Keratinocyte (primary cell): ENCODE results near the gene PLCL1. TPM values are rescaled to one million over a fixed set of nuclear protein-coding genes. Genes with fewer than 3 reads are reported as not detected.

Source experiments
- DNase-seq: peaks from one replicate; pipeline ENCODE4 v3.0.0-alpha.2; 2011; ENCODE audit warnings: low read depth, missing footprints, low spot score
- FAIRE-seq: peaks from 2 replicates; lab custom pipeline; 2011; peaks lifted over from hg19 to GRCh38; lab: Jason Lieb, UNC
- H2AFZ ChIP-seq: 2 replicates; pipeline ENCODE4 v1.6.0; 2012; ENCODE audit warnings: low read length, control low read depth, inconsistent platforms; ENCODE audit not compliant: control insufficient read depth
- H3K27ac ChIP-seq: 2 replicates; pipeline ENCODE4 v1.5.1; 2011; ENCODE audit warnings: low read length; ENCODE audit not compliant: control insufficient read depth, insufficient read depth
- H3K27me3 ChIP-seq: 3 replicates; pipeline ENCODE4 v1.6.0; 2011; ENCODE audit warnings: low read length; ENCODE audit not compliant: control insufficient read depth, insufficient read depth; ENCODE audit errors: extremely low read depth
- H3K36me3 ChIP-seq, 2 experiments: 2 replicates in 1 of 2; 3 replicates in 1 of 2; pipeline ENCODE4 v1.5.1; 2011; ENCODE audit warnings: low read length in 2 of 2, mild to moderate bottlenecking in 1 of 2; ENCODE audit not compliant: control insufficient read depth in 2 of 2, insufficient read depth in 2 of 2; ENCODE audit errors: extremely low read depth in 1 of 2
- H3K4me1 ChIP-seq: 3 replicates; pipeline ENCODE4 v1.5.1; 2011; ENCODE audit warnings: low read length; ENCODE audit not compliant: control insufficient read depth, insufficient read depth; ENCODE audit errors: extremely low read depth
- H3K4me2 ChIP-seq: 3 replicates; pipeline ENCODE4 v1.6.0; 2011; ENCODE audit warnings: low read depth, low read length; ENCODE audit not compliant: control insufficient read depth, insufficient read depth; ENCODE audit errors: extremely low read depth
- H3K4me3 ChIP-seq, 3 experiments: fragments of 200-600 bp in 1 of 3; sonication (generic) in 1 of 3; 2 replicates in 2 of 3; 3 replicates in 1 of 3; pipeline ENCODE4 v1.5.1; 2011 to 2016; ENCODE audit warnings: low read length in 3 of 3, mild to moderate bottlenecking in 3 of 3, control low read depth in 2 of 3, inconsistent platforms in 1 of 3, low read depth in 1 of 3, mixed read lengths in 1 of 3, mixed run types in 1 of 3, moderate library complexity in 1 of 3; ENCODE audit not compliant: control insufficient read depth in 2 of 3, insufficient read depth in 2 of 3; ENCODE audit errors: extremely low read depth in 1 of 3
- H3K79me2 ChIP-seq: 2 replicates; pipeline ENCODE4 v1.6.0; 2012; ENCODE audit warnings: low read length; ENCODE audit not compliant: control insufficient read depth, insufficient read depth
- H3K9ac ChIP-seq: 3 replicates; pipeline ENCODE4 v1.6.0; 2011; ENCODE audit warnings: low read length; ENCODE audit not compliant: control insufficient read depth, insufficient read depth; ENCODE audit errors: extremely low read depth
- H3K9me1 ChIP-seq: 3 replicates; pipeline ENCODE4 v1.6.0; 2011; ENCODE audit warnings: low read length; ENCODE audit not compliant: control insufficient read depth, insufficient read depth; ENCODE audit errors: extremely low read depth
- H3K9me3 ChIP-seq: 2 replicates; pipeline ENCODE4 v1.5.1; 2012; ENCODE audit warnings: low read depth, low read length; ENCODE audit not compliant: control insufficient read depth
- H4K20me1 ChIP-seq: 3 replicates; pipeline ENCODE4 v1.6.0; 2011; ENCODE audit warnings: low read length; ENCODE audit not compliant: control insufficient read depth, insufficient read depth; ENCODE audit errors: extremely low read depth
- CTCF ChIP-seq, 3 experiments: IDR thresholded peaks in 1 of 3; conservative IDR thresholded peaks in 1 of 3; optimal IDR thresholded peaks in 1 of 3; 2 replicates in 2 of 3; 3 replicates in 1 of 3; pipeline versions ENCODE3 to v1.5.1; 2011; ENCODE audit warnings: low read length in 3 of 3, mild to moderate bottlenecking in 3 of 3, moderate library complexity in 2 of 3, control low read depth in 1 of 3, inconsistent platforms in 1 of 3; ENCODE audit not compliant: insufficient read depth in 2 of 3; ENCODE audit errors: extremely low read depth in 1 of 3
- EZH2 ChIP-seq: IDR thresholded peaks from one replicate; pipeline ENCODE4 v1.6.1; 2012; ENCODE audit warnings: inconsistent platforms, mild to moderate bottlenecking, low read length, moderate library complexity
- dilution Hi-C: fragments of 300-500 bp; cut with MboI; formaldehyde crosslinking; loops from one replicate; pipeline ENCODE4 v1.7.0; 2020; ENCODE audit warnings: low sequenced_read_pairs; ENCODE audit not compliant: extremely low pct_ligation_motif_present
- polyA plus RNA-seq, 5 experiments: library from polyadenylated mRNA; depleted of rRNA in 3 of 5; stranded (reverse) in 3 of 5; stranded (forward) in 1 of 5; unstranded in 1 of 5; fragments of >200 nt; gene quantifications; 1 replicate in 1 of 5; 2 replicates in 3 of 5; 3 replicates in 1 of 5; pipeline versions ENCODE4 v1.2.1 to v1.2.3, GENCODE V29; 2011 to 2012; ENCODE audit warnings: missing spikeins in 2 of 5, low read depth in 1 of 5, low replicate concordance in 1 of 5

Gene PLCL1
- polyA plus RNA-seq, 1 donor (not counting 4 experiments of a cell fraction or from before 2014, with no cell fraction given) = 0.01 TPM

DNA sequence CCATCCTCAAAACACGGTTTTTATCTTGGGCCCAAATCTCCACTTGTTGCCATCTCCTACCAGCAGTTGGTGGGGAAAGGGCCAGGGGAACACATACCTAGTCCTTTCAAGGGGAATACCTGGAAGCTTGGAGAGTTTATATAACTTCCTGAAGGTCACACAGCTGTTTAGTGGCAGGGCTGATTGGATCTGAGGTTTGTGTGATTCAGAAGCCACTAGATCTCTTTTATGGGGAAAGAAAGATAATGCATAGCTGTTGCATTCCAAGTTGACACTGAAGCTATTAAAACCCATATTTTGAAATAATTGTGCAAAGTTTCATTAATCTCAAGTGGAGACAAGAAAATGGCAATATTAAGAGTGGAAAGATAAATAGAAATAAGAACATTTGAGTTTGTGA lies 134.2 kb downstream of the PLCL1 start:
- DNase-seq (no peak), FAIRE-seq (no peak)
- dilution Hi-C loops = no loop called here
- Histone ChIP-seq H3K9me3 (no peaks in the 10 kb centered on the region), H3K27me3 (no peaks in the 10 kb centered on the region), H3K4me2 (no peak overlapping the region), H3K36me3 (no peaks in the 10 kb centered on the region), H3K79me2 (no peaks in the 10 kb centered on the region), H3K4me1 (no peaks in the 10 kb centered on the region), H4K20me1 (no peaks in the 10 kb centered on the region), H3K9me1 (no peaks in the 10 kb centered on the region), H3K27ac (no peak overlapping the region), H3K4me3 (no peak overlapping the region), H3K9ac (no peak overlapping the region), H2AFZ (no peak overlapping the region)
- TF ChIP-seq EZH2 (no peak), CTCF (optimal IDR thresholded peaks at IDR 0.05 in 1 of 3, IDR thresholded peaks at IDR 0.05 in 1 of 3, conservative IDR thresholded peaks at IDR 0.05 in 1 of 3; ENCODE audit: extremely low read depth in 1 of 3, insufficient read depth in 2 of 3, low read length in 3 of 3) (no peak)

DNA sequence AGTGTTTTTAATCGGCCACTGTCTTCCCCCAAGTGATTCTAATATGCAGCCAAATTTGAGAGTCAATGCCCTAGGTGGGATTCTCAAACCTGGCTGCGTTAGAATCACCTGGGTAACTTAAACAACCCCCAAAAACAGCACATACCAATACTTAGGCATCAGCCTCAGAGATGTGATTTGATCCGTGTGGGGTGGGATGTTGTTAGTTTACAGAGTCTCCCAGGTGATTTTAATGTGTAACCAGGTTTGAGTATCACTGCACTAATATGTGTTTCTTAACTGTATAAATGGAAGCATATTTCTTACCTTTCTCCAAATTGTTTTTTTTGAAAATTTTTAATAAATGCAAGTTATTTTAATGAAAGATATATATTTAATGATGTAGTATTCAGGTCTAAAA lies 135.4 kb downstream of the PLCL1 start:
- H3K9me1 ChIP-seq = no peaks in the 10 kb centered on the region

More for the DNA sequence above, 135.4 kb downstream of the PLCL1 start:
- no peak overlapping the region for H3K27ac ChIP-seq
- FAIRE-seq = no peak
- no peaks in the 10 kb centered on the region for H3K9me3 ChIP-seq
- DNase-seq = no peak
- TF ChIP-seq EZH2 (no peak), CTCF (optimal IDR thresholded peaks at IDR 0.05 in 1 of 3, IDR thresholded peaks at IDR 0.05 in 1 of 3, conservative IDR thresholded peaks at IDR 0.05 in 1 of 3; ENCODE audit: extremely low read depth in 1 of 3, insufficient read depth in 2 of 3, low read length in 3 of 3) (no peak)
- H3K4me2 ChIP-seq = no peak overlapping the region
- no peaks in the 10 kb centered on the region for H3K36me3 ChIP-seq
- no peak overlapping the region for H3K4me3 ChIP-seq
- H3K4me1 ChIP-seq = no peaks in the 10 kb centered on the region
- H2AFZ ChIP-seq = no peak overlapping the region
- H3K9ac ChIP-seq = no peak overlapping the region
- dilution Hi-C loops = no loop called here
- no peaks in the 10 kb centered on the region for H3K79me2 ChIP-seq
- no peaks in the 10 kb centered on the region for H4K20me1 ChIP-seq
- H3K27me3 ChIP-seq = no peaks in the 10 kb centered on the region
